DMS53 treated with DMSO at 0.1 percent for 48 hours (cell line): Measurements from ENCODE around the gene ETS1.

ENCODE experiments used
- DNase-seq: peaks from one replicate; lab custom pipeline; 2025; ENCODE audit not compliant: unreplicated experiment; lab: John Stamatoyannopoulos, UW

Gene ETS1

DNA sequence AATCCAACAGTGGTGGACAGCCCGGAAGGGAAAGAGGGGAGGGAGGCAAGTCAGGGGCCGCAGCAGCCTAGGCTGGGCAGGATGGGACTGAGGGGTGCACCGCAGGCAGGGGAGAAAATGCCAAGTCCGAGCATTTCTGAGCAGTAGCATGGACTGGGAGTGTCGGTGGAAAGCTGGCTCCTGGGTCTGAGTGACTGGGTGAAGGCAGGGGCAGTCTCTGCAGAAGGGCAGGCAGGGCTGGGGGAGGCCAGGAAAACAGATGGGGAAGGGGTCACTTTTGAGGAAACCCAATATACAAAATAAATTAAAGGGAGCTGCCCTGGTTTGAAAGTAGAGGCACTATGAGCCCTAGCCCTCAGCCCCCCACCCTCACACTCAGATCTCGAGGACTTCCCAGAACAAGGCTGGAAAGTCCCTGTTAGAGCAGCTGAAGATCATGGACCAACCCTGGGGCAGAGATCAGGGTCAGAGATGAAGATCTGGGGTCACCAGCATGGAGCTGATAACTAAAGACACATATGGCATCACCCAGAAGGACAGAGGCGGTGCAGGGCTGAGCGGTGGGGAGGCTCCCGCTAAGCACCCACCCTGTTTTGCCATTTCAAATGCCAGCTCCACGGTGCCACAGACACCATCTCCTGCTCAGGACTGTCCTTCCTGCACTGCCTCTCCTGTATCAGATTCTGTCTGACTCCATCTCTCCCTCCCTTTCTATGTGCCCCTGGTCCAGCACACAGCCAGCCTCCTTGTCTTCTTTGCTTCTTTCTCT, 32.4 kb upstream of the ETS1 start:
- no peak for DNase-seq

DNA sequence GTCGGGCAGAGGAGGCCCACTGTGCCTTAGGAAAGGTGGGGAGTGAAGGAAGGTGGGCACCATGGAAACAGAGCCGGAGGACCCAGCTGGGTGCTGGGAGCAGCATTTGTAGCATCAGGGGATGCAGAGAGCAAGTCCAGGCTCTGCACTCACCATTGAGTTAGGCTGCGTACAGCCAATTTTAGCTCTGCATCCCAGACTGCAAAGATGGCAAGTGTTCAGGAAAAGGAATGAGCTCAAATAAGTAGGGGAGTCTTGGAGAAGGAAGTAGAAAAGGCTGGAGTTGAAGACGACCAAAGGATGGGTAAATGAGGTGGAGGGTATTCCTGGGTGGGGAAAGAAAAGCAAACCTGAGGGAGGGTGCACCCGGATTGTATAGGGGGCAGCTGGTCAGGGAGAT, 31.6 kb upstream of the ETS1 start:
- no peak for DNase-seq

DNA sequence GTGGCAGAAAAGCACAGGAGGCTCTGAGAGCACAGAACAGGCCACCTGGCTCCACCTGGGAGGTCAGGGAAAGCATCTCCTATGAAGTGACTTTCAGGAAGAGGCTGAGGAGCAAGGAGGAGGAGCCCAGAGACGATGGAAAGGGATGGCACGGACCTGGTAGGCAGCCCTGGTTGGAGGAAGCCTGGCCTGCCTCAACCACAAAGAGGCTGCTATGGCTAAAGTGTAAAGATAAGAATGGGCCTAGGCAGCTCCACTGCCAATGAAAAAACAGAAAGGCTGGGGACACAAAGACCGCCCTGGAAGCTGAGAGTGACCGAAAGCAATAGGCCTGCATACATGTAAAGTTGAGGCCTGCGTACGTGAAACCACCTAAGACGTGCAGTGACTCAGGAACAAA, 31.2 kb upstream of the ETS1 start:
- DNase-seq, result no peak

DNA sequence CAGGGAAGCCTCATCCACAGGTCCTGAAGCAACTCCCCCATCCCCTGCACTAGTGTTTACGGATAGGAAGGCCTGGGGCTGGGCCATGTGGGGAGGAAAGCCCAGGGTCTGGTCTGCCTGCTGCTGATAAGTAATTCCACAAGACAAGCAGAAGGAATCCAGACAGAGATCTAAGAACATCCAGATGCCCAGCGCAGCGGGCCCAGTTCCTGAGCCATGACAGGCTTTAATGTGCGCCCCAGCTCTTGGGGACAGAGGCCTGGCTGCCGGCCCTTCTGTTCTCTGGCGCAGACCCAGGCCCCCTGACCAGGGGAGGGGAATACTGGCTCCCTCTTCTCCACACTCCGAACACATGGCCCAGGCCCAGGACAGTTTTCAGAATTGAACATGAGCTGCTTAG, 28.8 kb upstream of the ETS1 start:
- DNase-seq, result no peak

DNA sequence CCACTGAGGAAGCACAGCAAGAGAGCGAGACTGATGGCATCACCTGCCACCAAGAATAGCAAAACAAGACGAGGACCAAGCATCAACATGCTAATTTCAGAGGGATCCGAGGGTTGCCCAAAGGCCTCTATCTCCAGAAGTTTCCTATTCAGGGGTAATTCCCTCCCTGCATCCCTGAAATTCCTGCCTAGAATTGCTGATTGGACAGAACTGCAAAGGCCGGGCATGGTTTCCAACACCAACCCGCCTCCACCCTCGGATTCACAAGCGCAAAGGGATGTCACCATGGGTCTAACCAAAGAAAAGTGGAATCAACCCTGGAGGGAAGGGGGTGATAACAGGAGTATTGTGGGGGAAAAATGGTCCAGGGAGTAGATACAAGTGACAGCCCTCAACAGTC, 28.3 kb upstream of the ETS1 start:
- DNase-seq, result no peak

DNA sequence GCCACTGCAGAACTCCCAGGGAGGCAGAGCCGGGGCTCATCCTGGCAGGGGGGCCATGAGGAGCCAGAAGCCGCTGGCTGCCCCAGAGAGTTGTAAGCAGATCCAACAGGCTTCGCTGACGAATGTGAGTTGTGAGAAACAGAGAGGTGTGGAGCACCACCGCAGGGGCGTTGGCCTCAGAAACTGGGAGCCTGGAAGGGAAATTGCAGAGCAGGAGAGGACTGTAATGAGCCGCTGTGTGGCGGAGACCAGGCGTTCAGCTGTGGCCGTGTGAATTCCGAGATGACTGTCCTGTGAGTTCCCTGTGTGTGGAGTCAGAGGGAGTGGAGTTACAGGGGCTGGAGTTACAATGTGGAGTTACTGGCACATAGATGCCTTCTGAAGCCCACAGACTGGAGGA, 27.7 kb upstream of the ETS1 start:
- DNase-seq, result no peak

DNA sequence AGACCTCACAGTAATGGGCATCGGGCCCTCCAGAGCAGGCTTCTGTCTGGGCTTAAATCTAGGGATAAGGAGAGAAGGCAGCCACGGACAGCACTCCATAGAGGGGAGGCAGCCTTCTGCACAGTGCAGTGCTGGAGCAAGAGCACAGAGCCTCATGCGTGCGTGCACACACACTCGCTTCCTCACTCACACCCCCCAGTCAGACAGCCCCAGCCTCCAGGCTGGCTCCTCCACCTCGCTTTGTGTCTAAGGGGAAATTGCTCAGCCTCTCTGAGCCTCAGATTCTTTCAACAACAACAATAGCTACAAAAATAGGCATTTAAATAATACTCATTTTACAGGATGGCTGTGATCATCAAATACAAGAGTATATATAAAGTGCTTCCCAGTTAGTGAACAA, 26.7 kb upstream of the ETS1 start:
- DNase-seq, result no peak

DNA sequence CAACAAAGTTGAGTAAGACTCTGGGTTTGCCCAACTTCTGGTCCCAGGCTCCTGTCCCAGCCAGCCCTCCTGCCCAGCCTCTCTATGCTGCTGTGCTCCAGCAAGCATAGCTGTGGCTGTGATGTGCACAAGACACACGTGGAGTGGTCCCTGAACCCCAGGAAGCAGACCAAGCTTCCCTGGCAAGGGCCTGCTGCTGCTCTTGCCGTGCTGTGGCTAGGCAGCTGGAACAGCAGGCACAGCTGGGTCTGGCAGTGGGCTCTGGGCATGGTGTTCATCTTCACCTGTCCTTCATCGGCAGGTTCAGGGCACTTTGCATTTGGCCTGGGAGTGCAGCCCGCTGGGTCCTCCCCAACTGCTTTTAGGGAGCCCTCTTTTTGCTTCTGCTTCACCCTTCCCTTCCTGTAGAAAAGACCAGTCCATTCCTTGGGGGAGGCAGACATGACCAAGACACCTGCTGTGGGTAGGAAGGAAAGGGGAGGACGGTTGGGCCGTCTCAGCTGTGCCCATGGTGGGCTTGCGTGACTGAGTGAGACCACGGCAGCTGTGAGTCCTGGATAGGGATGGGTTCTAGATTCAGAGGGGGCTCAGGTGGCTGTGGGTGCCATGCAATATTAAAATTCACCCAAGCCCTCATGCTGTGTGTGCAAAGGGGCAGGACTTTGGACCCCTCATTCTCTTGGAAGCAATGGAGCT, 26.1 kb upstream of the ETS1 start:
- no peak for DNase-seq

DNA sequence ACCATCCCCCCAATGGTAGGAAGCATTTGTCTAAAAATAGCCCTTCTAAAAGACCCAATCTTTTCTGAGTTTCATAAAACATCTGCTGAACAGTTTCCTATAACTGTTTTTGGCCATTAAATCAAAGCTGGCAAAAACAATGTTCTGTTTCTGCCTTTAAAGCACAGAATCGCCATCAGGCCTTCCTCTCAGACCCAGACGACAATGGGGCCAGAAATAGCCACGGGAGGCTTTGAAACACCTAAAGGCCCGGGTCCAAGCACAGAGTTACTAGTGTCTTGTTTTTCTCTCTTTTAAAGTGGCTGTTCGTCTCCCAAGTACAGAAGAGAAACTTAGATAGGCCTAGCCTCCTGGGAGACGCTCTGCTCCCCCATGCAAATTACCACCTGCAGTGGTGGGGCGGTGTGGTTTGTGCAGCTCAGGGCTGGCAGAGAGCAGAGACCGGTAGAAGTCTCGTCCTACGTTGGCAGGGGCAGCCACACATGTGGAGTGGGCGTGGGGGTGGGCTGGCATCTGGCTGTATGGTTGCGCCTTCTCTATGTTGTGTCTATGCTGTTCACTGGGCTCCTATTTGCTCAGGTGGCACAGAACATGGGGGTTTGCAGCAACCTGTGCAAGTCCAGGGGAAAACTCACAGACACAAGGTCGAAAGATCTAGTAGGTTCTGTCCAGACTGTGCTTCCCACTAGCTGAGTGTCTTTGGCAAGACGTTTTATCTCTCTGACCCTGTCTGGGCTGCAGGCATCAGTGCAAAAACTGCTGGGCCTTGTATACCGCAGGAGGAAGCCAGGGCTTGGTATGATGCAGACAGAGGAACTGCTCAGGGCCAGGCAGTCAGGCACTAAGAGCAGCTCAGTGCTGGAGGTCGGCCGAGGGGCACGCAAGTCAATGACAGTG, 23.6 kb upstream of the ETS1 start:
- no peak for DNase-seq

DNA sequence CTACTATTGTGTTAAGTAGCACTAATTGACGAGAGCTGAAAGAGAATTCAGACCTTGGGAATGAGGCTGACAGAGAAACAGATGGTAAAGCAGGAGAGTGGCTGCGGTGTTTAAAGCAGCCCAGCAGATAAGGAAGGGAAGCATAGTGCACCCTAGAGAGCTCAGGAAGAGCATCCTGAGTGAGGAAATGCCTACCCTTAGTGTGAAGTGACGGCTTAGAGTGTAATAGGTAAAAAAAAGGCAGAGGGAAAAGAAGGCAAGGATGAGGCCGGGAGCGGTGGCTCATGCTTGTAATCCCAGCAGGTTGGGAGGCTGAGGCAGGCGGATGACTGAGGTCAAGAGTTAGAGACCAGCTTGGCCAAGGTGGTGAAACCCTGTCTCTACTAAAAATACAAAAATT, 22.4 kb upstream of the ETS1 start:
- no peak for DNase-seq

DNA sequence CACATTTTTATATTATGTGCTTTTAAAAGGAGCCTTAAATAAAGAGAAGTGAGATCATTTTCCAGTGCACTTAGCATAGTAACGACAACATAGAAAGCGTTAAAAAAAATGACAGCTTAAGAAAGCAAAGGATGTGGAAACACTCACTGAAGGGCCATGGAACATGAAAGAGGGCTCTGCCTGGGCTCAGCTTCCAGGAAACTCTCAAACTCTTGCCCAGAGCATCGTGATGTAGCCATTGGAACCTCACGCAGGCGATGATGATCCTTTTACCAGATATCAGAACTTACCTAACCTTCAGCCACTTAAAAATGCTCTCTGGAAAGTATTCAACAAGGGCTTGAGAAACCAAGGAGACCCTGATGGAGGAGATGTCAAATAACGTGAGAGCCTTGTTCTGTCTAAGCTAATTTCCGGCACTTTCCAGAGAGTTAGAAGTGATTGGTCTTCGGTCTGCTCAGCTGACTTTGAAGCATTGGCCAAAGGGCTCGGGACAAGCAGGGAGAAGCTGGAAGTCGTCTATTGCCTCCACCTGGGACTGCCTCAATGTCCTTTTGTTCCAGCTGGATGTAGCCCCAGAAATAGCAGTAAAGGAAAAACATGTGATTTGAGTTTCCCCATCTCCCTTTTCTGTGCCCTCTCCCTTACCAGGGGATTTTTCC, 21.5 kb upstream of the ETS1 start:
- no peak for DNase-seq

DNA sequence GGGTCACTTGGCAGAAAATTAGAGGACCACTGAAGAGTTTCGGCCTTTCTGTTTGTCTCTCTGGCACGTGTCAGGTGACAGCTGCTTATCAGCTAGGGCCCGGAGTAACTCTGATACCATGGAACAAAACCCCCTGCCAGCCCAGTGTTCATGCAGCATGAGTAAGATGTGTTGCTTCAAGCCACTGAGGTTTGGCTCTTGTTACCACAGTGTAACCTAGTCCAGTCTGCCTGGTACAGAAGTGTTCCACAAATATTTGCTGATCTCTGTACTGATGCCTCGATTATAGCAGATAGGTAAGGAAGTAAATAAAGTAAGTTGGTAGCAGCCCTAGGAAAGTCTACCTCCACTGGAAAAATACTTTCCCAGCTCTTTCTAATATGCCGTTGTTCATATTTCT, 20.5 kb upstream of the ETS1 start:
- peak; percentile 85 for DNase-seq

DNA sequence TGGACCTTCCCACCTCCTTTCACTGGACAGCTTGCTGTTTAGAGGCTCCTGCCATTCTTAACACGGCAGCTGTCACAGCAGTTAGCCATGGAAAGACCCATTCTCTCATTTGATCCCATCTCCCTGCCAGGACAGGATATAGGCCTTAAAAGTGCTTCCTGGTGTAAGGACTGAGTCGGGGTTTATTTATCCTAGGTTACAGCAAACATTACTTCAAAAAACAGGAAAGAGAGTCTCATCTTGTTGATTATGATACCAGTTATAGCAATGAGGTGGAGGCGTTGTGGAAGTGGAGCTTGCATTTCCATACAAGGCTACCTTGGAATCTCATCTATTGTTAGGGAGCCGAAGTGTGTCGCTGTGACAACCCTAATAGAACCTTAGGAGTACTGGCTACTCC, 17.4 kb upstream of the ETS1 start:
- peak; percentile 89 for DNase-seq

DNA sequence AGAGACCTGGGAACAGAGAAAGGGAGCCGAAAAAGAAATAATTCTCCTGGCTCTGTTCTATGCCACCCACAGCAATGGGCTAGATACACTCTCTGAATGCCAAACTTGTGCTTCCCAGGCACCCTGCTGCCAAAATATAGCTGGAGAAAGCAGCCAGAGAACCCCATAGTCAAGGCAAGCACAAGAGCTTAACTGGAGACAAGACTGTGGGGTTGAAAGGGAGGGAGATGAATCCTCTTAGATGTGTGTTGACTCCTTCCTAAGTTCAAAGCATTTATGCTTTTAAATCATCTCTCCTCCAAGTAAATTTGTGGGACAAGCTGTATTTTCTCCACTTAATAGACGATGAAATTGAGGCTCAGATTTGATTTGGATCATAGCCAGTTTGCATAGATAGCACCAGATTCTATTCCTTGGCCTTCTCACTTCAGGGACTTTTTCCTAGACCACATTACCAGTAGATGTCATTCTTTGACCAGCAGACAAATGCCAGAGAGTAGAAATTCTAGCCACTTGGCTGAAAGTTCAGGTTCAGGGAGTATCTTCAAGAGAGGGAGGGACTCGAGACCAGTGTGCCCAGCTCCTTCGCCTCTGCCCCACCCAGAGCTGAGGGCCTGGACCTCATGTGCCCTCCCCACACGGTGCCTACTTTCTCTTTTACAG, 16.5 kb upstream of the ETS1 start:
- DNase-seq, result peak; percentile 36

DNA sequence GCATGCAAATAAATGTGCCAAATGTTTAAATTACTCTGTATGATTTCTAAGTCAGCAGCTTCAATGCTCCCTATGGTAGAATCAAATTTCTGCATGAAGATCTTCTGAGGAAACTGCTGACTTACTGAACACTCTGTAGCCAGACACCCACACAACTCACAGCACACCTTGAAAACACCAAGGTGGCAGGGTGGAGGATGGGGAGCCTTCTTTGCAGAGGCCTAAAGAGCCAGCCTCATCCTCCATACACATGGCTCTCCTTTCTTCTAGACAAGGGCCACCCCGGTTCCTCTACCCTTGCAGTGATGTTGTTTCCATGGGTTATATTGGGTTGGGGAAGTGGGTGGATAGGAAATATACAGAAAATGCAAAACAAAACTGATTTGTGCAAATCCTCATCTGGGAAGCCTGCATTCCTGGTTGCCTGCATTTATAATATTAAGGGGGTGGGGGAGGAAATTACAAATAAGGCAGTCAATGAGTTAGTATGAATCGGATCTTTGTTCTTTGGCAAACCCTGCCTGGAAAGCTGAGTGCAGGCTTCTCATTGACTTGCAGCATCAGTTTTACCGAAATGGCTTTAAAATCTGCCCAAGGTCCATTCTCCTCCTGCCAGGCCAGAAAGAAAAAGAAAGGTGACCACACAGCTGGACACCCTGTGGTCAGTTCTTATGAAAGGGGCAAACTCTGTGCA, 15.8 kb upstream of the ETS1 start:
- no peak for DNase-seq

DNA sequence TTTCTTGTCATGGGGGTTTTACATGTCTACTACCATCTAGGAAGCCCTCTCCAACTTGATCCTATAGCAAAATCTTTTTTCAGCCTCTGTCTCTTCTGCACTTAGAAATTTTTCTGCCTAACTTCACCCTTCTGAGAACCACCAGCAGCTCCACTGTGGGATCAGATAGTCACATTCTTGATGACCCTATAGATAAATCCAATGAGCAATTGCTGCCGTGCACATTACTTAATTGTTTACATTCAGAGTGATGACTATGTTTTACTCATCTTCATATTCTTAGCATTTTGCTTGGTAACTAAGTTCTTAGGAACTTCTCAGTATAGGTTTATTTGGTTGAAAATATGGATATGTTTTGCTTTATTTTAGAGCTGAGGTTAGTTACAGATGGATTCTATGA, 12.4 kb upstream of the ETS1 start:
- DNase-seq, result no peak

DNA sequence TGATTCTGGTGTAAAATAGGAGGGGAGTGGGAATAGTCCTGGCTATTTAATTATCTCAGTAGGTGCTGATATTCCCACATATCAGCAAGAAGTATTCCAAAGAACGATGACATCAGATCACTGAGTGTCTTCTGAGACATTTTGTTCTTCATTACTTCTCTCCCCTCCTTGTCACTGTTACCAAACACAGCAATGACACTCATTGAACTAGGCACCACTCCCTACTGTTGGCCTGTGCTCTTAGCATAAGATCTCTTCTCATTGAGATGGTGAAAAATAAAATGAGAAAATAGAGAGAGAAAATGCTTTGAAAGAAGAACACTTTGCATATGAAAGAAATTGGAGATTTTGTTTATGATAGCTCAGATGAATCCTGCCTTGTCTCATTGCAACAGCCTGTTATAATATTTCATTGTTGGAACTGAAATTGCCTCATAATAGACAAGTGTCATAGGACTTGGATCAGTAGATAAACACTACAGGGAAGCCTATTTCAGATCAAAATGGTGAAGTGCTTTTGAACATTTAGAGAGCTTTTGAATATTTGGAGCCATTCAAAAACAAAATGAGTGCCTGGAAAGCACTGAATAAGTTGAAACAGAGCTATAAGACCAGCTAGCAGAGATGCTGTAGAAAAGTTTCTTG, 11.3 kb upstream of the ETS1 start:
- no peak for DNase-seq

DNA sequence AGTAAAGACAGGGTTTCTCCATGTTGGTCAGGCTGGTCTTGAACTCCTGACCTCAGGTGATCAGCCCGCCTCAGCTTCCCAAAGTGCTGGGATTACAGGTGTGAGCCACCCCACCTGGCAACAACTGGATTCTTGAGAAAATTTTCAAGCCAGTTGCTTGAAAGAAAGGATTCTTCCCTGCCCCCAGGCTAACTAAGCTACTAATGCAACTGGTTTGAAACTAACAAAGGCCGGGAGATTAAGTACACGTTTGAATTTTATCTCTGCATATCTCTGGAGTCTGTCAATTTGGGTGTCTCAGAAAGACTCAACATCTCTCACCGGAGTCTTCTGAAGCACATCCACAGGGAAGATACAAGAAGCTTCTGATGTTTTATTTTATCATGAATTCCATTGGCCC, 10.7 kb upstream of the ETS1 start:
- DNase-seq, result no peak

DNA sequence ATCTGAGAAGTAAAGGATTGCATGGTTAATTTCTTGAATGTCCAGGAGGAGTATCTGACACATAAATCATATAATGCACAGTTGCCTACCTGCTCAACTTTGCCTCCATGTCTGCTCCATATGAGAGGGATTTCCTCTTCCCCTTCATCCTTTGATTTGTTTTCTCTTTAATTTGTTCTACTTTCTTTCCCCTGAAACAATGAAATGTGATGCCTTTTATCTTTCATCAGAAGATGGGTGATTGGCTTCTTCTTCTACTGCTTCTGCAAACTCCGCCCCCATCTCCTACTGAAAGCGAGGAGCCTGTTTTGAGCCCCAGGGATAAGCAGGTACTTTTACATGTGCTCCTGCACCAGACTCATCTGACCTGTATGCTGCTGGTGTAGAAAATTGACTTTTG, 9.9 kb upstream of the ETS1 start:
- DNase-seq, result no peak

DNA sequence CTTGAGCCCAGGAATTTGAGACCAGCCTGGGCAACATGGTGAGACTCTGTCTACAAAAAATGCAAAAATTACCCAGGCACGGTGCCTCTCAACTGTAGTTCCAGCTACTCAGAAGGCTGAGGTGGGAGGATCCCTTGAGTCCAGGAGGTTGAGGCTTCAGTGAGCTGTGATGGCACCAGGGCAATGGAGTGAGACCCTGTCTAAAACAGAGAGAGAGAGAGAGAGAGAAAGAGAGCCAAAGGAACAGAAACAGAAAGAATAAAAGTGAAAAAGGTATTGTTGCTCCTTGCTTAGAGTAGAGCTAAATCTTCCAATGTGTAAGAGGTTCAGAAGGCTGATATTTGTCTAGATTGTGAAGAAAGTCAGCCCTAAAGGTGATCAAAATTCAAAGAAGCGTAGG, 8.9 kb upstream of the ETS1 start:
- DNase-seq, result no peak
